ENCODE data around the gene MIER1.
"Not testable (repeated sequence)": the region's sequence is repeated elsewhere in the genome, so short reads cannot be mapped to it uniquely, and the experiment has no call there.

The MIER1 gene

GRCh38 chr1:66979621-66980020, 54.8 kb downstream of the MIER1 start:
- H3K4me3 ChIP-seq (ENCODE audit: low read depth, low read length); H3K9me3 ChIP-seq (ENCODE audit: control insufficient read depth, insufficient read depth, low read depth, low read length); H3K4me1 ChIP-seq (ENCODE audit: control insufficient read depth, insufficient read depth, low read length); H3K27ac ChIP-seq (ENCODE audit: extremely low read depth, low read depth, low read length); POLR2A ChIA-PET: not testable (repeated sequence)
- peak; percentile 76 for TF ChIP-seq SCRT2 (tag by site-specific recombination; IDR thresholded peaks at IDR 0.05)
- TF ChIP-seq SCRT1 (tag by site-specific recombination; IDR thresholded peaks at IDR 0.05; ENCODE audit: borderline replicate concordance) = peak; percentile 56
- peaks cover 68 to 90% of the 10 kb centered on the region in 2 experiments for H3K36me3 ChIP-seq (ENCODE audit: control insufficient read depth in 2 of 2, insufficient read depth in 1 of 2, low read length in 2 of 2)
- CTCF ChIA-PET = interaction anchor here (0.6 kb wide), 1 partner anchor 176 kb away, joined by 3 read pairs; no protein-coding TSS in a partner anchor

- ChIA-PET CTCF (interaction anchor here (0.6 to 0.9 kb wide), 4 partner anchors 9 to 1958 kb away, joined by 3 to 4 read pairs (median 3); no protein-coding TSS in a partner anchor), POLR2A (interaction anchor here (1.4 kb wide), 1 partner anchor 51 kb away, joined by 3 read pairs; no protein-coding TSS in a partner anchor)
- Histone ChIP-seq H3K4me3 (ENCODE audit: low read depth, low read length) (no peak overlapping the region), H3K9me3 (ENCODE audit: control insufficient read depth, insufficient read depth, low read depth, low read length) (no peaks in the 10 kb centered on the region), H3K4me1 (ENCODE audit: control insufficient read depth, insufficient read depth, low read length) (0 out of 2 replicates have a peak, but pooled peaks cover 1% of the 10 kb centered on the region), H3K36me3 (ENCODE audit: control insufficient read depth in 2 of 2, insufficient read depth in 1 of 2, low read length in 2 of 2) (peaks cover 73 to 84% of the 10 kb centered on the region in 2 experiments), H3K27ac (ENCODE audit: extremely low read depth, low read depth, low read length) (no peak overlapping the region)
- TF ChIP-seq ZNF629 (tag by site-specific recombination; IDR thresholded peaks at IDR 0.05) (no peak), ZNF580 (tag by site-specific recombination; IDR thresholded peaks at IDR 0.05) (no peak), MZF1 (tag by site-specific recombination; IDR thresholded peaks at IDR 0.05; ENCODE audit: borderline replicate concordance) (no peak), OSR2 (tag by site-specific recombination; IDR thresholded peaks at IDR 0.05) (no peak), AEBP2 (tag by site-specific recombination; IDR thresholded peaks at IDR 0.05; ENCODE audit: borderline replicate concordance) (no peak), PRDM10 (tag by site-specific recombination; IDR thresholded peaks at IDR 0.05) (no peak), KLF8 (tag by site-specific recombination; IDR thresholded peaks at IDR 0.05) (peak; percentile 41; the same call in 1 of the 2 replicates), ZBTB17 (tag by site-specific recombination; IDR thresholded peaks at IDR 0.05) (peak; percentile 52; the same call in 1 of the 2 replicates), PRDM6 (tag by site-specific recombination; IDR thresholded peaks at IDR 0.05) (peak; percentile 79), CTCF (tag by site-specific recombination; IDR thresholded peaks at IDR 0.05) (no peak), ZNF114 (tag by site-specific recombination; IDR thresholded peaks at IDR 0.05) (no peak), KLF9 (tag by site-specific recombination; IDR thresholded peaks at IDR 0.05; ENCODE audit: low read depth) (no peak), SCRT1 (tag by site-specific recombination; IDR thresholded peaks at IDR 0.05; ENCODE audit: borderline replicate concordance) (no peak), ZBTB44 (tag by site-specific recombination; IDR thresholded peaks at IDR 0.05) (peak; percentile 92)
Observed at GRCh38 chr1:66980745-66981367, 56.1 kb downstream of the MIER1 start.

All from HEK293 (cell line).